GM12801 (cell line): Measurements from ENCODE around the gene GASK1A.

ENCODE experiments used
- TF ChIP-seq, protein P1 (sequence below): IDR thresholded peaks from one replicate; pipeline ENCODE4 v1.5.1; 2011; ENCODE audit warnings: control low read depth; ENCODE audit not compliant: insufficient read length; ENCODE audit errors: extremely low read depth

GASK1A gene

DNA sequence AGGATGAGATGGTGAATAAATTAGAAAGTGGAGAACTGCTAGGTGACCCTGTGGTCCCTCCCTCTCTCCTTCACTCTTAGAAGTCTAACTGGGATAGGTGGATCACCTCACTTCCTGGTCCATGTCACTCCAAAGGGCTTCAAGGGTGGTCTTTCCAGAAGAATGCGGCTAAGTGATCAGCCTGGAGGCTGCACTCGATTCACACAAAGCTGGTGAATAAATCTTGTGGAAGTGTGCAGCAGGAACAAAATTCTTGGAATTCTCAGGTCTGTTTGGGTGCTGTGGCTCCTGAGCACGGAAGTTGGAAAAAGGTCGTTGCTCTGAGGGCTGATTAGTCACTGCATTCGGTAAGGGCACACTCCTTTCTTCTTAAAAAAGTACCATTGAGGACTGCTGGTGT lies 46.3 kb downstream of the GASK1A start:
- TF ChIP-seq, protein P1, sequence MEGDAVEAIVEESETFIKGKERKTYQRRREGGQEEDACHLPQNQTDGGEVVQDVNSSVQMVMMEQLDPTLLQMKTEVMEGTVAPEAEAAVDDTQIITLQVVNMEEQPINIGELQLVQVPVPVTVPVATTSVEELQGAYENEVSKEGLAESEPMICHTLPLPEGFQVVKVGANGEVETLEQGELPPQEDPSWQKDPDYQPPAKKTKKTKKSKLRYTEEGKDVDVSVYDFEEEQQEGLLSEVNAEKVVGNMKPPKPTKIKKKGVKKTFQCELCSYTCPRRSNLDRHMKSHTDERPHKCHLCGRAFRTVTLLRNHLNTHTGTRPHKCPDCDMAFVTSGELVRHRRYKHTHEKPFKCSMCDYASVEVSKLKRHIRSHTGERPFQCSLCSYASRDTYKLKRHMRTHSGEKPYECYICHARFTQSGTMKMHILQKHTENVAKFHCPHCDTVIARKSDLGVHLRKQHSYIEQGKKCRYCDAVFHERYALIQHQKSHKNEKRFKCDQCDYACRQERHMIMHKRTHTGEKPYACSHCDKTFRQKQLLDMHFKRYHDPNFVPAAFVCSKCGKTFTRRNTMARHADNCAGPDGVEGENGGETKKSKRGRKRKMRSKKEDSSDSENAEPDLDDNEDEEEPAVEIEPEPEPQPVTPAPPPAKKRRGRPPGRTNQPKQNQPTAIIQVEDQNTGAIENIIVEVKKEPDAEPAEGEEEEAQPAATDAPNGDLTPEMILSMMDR: no peak

DNA sequence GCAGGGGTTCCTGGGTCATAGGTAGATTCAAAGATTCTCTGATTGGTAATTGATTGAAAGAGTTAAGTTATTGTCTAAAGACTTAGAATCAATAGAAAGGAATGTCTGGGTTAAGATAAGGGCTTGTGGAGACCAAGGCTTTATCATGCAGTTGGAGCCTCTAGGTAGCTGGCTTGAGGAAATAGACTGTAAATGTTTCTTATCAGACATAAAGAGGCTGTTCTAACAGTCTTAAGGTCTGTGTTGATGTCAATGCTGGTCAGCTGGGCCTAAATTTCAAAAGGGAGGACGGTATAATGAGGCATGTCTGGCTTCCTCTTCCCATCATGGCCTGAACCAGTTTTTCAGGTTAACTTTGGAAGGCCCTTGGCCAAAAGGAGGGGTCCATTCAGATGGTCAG lies 48.9 kb downstream of the GASK1A start:
- TF ChIP-seq, protein P1: no peak

DNA sequence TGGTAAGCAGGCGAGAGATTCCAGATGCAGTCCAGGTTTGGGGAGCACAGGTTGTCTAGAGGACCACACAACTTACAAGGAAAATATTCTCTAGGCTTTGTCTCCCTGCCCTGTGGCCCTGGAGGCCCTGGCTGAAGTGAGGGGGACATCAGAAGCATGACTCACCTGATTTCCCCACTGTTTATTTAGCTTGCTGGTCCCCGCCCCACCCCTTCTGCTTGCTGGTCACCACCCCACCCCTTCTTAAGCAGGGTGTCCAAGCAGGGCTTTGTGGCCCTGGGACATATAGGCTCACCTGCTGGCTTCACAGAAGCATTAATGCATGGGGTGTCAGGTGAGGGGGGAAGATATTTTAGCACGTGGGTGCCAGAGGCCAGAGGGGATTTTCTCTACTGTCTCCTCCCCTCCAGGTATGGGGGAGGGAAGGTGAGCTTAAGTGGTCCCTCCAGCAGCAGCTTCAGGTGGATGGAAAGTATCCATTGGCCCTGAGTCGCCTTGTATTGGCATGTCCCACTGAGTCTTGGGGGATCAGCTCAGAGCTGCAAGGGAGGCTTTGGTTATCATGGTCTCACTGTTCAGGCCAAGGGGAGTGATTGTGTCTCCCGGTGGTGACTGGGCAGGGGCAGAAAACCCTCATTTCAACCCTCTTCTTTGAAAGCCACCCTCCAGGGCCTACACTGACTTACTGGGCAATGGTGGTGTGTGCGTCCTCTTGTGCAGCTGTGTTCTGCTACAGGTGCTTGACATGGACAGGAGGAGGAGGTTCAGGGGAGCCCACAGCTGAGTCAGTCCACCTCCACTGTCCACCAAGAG lies 49.8 kb downstream of the GASK1A start:
- TF ChIP-seq, protein P1: no peak

DNA sequence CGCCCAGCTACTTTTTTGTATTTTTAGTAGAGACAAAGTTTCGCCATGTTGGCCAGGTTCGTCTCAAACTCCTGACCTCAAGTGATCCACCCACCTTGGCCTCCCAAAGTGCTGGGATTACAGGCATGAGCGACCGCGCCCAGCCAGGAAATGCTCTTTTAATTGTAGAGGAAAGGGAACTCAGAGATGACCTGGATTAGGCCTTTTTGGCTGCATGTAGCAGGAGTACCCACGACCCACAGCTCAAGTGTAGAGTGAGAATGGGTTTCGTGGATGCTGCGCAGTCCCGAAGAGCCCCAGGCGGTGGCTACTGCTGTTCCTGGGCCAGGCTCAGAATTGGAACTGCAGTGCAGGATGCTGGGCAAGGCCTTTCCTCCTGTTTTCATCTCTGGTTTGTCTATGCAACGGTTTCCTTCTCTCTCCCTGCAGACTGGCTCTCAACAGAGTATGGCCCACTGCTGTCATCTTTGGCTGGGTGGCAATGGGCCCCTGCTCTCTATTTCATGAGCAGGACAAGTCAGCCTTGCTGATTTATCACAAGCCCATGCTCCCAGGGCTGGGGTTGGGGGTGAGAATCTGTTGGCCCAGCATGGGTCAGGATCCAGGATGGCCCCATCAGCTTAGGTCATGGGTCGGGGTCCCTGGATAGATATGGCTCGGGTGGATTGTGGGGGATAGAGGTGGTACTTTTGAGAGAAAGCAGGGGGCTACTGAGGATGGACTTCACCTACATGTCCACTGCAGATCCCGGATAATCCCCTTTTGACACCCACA lies 51.2 kb downstream of the GASK1A start:
- TF ChIP-seq, protein P1: no peak

DNA sequence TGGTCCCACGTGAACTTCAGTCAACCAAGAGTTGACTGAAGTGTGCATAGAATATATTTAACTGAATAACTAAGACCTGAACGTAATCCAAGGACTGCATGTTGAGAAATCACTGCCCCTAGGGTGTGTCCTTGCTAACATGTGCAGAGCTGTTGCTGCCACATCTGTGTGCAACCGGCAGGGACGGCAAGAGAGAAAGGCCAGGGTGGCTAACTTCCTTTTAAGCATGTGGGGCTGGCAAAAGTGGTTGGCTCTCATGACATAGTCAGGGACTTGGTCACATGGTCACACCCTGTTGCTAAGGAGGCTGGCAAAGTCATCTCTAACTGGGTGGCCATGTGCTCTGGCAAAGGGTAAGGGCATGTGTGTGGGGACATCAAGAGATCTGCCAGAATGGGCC lies 52.4 kb downstream of the GASK1A start:
- TF ChIP-seq, protein P1: no peak

DNA sequence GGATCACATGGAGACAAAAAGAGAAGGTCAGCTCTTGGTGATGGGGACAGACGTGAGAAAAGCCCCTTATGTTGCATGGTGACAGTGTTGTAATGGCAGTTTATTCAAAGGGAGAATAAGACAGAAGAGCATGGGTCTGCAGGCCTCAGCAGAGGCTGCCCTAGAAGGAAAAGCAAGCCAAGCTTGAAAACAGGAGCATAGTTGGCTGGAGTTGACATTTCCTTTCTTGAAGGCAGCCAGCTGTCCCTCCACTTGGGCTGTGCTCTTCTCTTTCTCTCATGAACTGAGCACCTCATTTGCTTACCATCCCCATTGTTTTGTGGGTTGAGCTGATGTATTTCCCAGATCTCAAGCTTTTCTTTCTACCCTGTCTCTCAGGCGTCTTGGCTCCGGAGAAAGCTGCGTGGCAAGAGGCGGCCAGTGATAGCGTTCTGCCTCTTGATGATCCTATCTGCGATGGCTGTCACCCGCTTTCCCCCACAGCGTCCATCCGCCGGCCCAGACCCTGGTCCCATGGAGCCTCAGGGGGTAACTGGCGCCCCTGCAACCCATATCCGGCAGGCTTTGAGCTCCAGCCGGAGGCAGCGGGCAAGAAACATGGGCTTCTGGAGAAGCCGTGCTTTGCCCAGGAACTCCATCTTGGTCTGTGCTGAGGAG lies 52.9 kb downstream of the GASK1A start:
- TF ChIP-seq, protein P1: no peak
